ENCODE measurements around the gene CADM1. TPM values are rescaled to one million over a fixed set of nuclear protein-coding genes. Genes with fewer than 3 reads are reported as not detected.

Gene CADM1
- total RNA-seq, 2 donors from 2014 or later: 0.61 to 1.3 TPM

DNA sequence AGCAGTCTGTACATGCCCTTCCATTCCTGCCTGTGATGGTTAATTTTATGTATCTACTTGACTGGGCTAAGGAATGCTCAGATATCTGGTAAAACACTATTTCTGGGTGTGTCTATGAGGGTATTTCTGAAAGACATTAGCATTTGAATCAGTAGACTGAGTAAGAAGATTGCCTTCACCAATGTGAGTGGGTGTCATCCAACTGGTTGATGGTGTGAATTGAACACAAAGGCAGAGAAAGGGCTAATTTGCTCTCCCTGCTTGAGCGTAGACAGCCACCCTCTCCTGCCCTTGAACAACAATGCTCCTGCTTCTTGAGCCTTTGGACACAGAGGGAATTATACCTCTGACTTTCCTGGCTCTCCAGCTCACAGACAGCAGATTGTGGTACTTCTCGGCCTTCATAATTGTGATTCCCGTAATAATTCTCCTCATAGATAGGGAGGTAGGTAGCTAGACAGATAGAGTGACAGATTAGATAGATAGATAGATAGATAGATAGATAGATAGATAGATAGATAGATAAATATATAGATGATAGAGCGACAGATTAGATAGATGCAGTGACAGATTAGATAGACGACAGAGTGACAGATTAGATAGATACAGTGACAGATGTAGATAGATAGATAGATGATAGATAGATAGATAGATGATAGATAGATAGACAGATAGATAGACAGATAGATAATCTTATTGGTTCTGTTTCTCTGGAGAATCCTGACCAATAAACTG lies 370.6 kb downstream of the CADM1 start:
- no peaks in the 10 kb centered on the region for H3K9me3 Mint-ChIP-seq
- ATAC-seq (replicated peaks): no peak
- no peak overlapping the region for H3K27ac Mint-ChIP-seq
- peaks cover 13% of the 10 kb centered on the region for H3K27me3 Mint-ChIP-seq
- H3K4me3 Mint-ChIP-seq: no peak overlapping the region
- no peaks in the 10 kb centered on the region for H3K4me1 Mint-ChIP-seq
- H3K36me3 Mint-ChIP-seq (ENCODE audit: low read depth): no peaks in the 10 kb centered on the region

DNA sequence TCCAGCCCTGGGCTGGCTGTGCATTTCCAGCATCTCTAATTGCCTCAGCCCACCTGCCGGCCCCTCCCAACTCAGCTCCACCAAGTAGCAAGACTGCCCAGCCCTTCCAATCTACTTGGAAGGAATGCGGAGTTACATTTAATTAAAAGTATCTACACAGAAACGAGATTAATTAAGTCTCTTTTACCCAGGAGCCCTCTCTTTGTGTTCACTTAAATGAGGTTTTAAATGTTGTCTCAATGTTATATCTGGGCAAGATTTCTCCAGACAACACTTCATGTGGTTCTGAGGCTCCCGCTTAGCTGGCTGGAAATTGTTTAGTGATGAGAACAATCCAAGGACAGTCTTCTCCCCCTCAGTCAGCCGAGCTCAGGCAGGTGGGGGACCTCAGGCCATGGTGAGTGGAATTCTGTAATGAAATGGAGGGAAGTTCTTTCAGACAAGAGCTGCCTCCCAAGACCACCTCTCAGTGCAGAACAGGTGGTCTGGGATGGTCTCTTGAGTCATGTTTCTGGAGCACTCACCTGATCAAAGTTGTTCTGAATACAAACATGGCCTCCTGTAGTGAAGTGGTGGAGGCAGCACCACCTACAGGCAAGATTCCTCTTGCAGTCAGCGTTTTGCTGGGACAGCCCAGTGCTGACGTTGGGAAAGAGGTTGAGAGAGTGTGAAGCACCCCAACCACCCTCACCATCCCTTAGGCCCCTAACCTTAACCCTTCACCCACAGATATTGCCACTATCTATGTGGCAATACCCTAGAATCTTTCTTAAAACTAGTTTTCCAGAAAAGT lies 371.6 kb downstream of the CADM1 start:
- Mint-ChIP-seq H3K27me3 (peaks cover 13% of the 10 kb centered on the region), H3K4me3 (no peak overlapping the region), H3K27ac (no peak overlapping the region), H3K4me1 (no peaks in the 10 kb centered on the region), H3K36me3 (ENCODE audit: low read depth) (no peaks in the 10 kb centered on the region), H3K9me3 (no peaks in the 10 kb centered on the region)
- no peak for ATAC-seq (replicated peaks)

DNA sequence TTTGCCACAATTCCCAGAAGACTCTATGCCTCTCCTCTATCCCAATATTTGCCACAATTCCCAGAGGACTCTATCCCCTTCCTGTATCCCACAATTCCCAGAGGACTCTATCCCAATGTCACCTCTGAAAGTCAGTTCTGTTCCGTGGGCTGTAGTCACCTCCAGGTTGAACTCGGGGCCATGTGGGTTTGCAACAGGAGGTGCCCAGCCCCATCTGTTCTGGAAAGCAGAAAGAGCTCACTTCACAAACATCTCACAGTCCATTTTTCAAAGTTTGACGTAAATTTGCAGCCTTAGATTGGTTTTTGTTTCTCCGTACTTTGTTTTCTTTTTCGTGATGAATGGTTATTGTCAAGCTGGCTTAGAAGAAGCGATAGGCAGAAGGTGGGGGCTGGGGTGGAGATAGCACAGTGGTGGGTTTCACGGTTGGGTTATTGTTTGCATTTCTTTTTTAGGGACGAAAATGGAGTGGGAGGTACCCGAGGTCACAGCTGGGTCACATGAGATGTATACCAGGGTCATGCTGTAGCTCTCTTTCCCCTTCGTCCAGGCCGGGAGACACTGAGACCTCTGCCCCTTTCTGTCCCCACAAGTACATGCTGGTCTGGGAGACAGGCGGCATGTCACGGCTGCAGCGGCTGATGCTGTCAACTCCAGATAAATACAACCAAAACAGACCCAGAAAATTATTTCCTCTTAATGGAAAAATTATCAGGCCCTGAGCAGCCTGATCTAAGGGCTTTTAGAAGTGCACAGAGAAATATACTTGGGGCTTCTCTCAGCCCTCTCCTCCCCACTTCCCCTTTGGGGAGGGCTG lies 374.5 kb downstream of the CADM1 start:
- Mint-ChIP-seq H3K4me1 (no peaks in the 10 kb centered on the region), H3K4me3 (no peak overlapping the region), H3K27ac (no peak overlapping the region), H3K9me3 (no peaks in the 10 kb centered on the region), H3K36me3 (ENCODE audit: low read depth) (no peaks in the 10 kb centered on the region), H3K27me3 (peaks cover 7% of the 10 kb centered on the region)
- ATAC-seq (replicated peaks): no peak

DNA sequence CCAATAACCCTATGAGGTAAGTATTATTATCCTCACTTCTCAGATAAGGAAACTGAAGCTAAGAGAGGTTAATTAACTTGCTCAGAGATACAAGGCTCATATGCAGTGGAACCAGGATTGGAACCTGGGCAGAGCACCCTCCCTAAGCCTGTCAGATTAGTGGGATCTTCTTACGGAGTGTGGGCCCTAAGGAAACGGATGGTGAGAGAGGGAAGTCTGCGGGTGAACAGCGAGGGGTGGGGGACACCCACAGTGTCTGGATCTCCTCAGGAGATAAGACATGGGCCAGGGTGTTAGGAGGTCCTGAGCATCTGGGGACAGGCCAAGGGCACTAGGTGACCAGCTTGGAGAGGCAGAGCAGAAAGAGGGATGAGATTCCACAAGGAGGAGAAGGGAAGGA lies 376.0 kb downstream of the CADM1 start:
- Mint-ChIP-seq H3K9me3 (no peaks in the 10 kb centered on the region), H3K4me3 (no peak overlapping the region), H3K36me3 (ENCODE audit: low read depth) (no peaks in the 10 kb centered on the region), H3K4me1 (no peaks in the 10 kb centered on the region), H3K27me3 (no peaks in the 10 kb centered on the region), H3K27ac (no peak overlapping the region)
- ATAC-seq (replicated peaks): no peak

DNA sequence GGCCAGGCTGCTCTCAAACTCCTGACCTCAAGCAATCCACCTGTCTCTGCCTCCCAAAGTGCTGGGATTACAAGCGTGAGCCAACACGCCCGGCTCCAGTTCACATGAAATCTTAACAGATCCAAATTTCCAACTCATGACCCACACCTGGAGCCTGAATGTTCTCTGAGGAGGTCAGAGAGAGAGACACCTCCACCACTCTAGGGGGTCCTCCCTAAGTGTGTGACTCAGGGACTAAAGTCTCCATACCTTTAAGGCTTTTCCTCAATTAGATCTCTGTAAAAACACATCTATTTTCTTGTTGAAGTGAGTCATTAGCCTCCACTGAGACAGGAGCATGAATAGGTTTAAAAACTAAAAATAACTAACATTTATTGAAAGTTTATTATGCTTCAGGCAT lies 376.4 kb downstream of the CADM1 start:
- no peak overlapping the region for H3K27ac Mint-ChIP-seq
- H3K27me3 Mint-ChIP-seq: no peaks in the 10 kb centered on the region
- no peak overlapping the region for H3K4me3 Mint-ChIP-seq
- no peaks in the 10 kb centered on the region for H3K9me3 Mint-ChIP-seq
- no peak for ATAC-seq (replicated peaks)
- H3K36me3 Mint-ChIP-seq (ENCODE audit: low read depth): no peaks in the 10 kb centered on the region
- no peaks in the 10 kb centered on the region for H3K4me1 Mint-ChIP-seq

DNA sequence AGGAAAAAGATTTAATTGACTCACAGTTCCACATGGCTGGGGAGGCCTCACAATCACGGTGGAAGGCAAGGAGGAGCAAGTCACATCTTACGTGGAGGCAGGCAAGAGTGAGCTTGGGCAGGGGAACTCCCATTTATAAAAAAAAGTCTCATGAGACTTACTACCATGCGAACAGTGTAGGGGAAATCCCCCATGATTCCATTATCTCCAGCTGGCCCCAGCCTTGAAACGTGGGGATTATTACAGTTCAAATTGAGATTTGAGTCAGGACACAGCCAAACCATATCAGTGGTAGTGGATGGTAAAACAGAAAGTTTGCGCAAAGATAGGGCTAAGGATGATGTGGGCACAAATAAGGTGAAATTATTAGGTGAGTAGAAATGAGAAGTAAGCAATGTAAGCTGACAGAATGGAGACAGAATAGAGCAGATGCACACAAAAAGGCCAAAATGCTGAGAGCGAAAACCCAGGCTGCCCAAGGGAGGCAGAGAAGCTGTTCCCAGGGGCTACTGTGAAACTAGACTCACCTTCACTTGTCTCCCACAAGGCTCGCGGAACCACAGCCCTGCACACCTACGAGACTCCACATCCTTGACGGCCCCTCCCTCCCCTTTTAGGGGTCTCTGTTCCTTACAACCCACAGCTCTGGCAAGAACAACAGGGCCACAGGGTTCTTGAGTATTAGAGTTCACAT lies 377.6 kb downstream of the CADM1 start:
- H3K36me3 Mint-ChIP-seq (ENCODE audit: low read depth): no peaks in the 10 kb centered on the region
- no peaks in the 10 kb centered on the region for H3K27me3 Mint-ChIP-seq
- no peaks in the 10 kb centered on the region for H3K9me3 Mint-ChIP-seq
- no peaks in the 10 kb centered on the region for H3K4me1 Mint-ChIP-seq
- no peak overlapping the region for H3K27ac Mint-ChIP-seq
- ATAC-seq (replicated peaks): peak; percentile 75
- no peak overlapping the region for H3K4me3 Mint-ChIP-seq

DNA sequence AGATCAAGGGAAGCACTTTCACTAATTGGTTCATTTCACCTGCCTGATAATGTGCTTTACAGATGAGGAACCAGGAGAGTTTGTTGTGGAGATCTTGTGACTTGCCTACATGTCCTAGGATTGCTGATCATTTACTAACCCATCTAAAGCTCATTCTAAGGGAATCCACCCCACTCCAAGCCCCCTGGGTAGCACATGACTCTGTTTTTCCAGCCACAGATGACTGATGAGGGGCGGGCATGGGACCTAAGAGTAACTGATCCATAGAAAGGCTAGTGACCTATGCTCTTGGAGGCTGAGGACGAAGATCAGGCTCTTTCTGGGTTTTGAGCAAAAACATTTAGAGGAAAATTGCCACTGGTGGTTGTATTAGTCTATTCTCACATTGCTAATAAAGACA lies 378.1 kb downstream of the CADM1 start:
- Mint-ChIP-seq H3K4me3 (no peak overlapping the region), H3K4me1 (no peaks in the 10 kb centered on the region), H3K27ac (no peak overlapping the region), H3K9me3 (no peaks in the 10 kb centered on the region), H3K36me3 (ENCODE audit: low read depth) (no peaks in the 10 kb centered on the region), H3K27me3 (no peaks in the 10 kb centered on the region)
- ATAC-seq (replicated peaks): peak; percentile 10

DNA sequence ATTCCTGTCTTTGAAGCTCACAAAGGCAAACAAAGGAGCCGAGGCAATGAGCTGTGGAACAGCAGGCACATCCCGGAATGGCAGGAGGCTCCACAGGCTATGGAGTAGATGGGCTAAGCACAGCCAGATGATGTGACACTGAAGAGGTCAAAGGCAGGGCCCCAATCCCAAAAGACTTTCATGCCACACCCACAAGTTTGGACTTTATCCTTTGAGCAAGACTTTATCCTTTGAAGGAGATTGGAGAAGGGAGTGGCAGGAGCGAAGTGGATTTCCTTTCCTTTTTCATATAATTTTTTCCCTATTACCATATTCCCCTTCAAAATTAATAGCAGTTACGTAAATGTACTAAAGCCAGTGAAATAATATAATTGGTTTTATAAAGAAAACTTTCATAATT lies 379.4 kb downstream of the CADM1 start:
- no peak for ATAC-seq (replicated peaks)
- Mint-ChIP-seq H3K27me3 (no peaks in the 10 kb centered on the region), H3K4me1 (no peaks in the 10 kb centered on the region), H3K9me3 (no peaks in the 10 kb centered on the region), H3K36me3 (ENCODE audit: low read depth) (no peaks in the 10 kb centered on the region), H3K27ac (no peak overlapping the region), H3K4me3 (no peak overlapping the region)

DNA sequence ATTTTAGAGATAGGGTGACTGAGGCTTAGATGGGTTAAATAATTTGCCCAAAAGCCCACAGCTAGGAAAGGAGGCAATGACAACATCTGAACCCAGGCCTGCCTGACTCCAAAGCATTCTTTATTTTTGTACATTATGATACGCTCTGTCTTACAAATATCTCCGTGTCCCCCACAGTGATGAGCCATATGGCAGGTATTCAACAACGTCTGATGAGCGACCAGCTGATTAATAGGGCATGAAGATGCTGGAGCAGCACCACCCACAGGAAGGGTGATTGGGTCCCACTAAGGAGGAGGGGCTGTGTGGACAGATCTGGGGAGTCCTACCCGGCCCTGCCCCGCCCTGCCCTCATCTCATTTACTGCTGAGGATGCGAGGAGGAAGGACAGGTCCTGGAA lies 380.6 kb downstream of the CADM1 start:
- Mint-ChIP-seq H3K27me3 (no peaks in the 10 kb centered on the region), H3K9me3 (no peaks in the 10 kb centered on the region), H3K27ac (no peak overlapping the region), H3K4me1 (no peaks in the 10 kb centered on the region), H3K4me3 (no peak overlapping the region), H3K36me3 (ENCODE audit: low read depth) (no peaks in the 10 kb centered on the region)
- ATAC-seq (replicated peaks): no peak

DNA sequence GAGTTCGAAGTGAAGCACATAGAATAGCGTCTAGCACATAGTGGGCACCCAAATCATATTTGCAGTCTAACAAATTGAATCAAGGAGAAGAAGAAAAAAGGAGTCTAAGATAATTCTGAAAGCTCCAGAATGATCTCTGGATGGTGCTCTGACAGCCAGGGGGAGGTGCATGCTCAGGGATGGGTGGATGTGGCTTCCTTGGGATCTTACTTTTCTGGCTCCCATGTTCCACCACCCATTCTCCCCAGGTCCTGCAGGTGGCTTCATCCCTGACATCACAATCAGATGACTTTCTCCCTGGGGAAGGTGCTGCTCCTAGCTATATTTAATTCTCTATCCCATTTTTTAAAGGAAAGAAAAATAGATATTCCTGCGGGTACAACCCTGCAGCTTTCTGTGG lies 381.9 kb downstream of the CADM1 start:
- no peak overlapping the region for H3K27ac Mint-ChIP-seq
- H3K4me3 Mint-ChIP-seq: no peak overlapping the region
- H3K27me3 Mint-ChIP-seq: no peaks in the 10 kb centered on the region
- H3K9me3 Mint-ChIP-seq: no peaks in the 10 kb centered on the region
- no peak for ATAC-seq (replicated peaks)
- H3K4me1 Mint-ChIP-seq: no peaks in the 10 kb centered on the region
- H3K36me3 Mint-ChIP-seq (ENCODE audit: low read depth): no peaks in the 10 kb centered on the region
